Thyroid gland (tissue), 4 donors: Measurements from ENCODE around the gene RHBDF2. TPM values are rescaled to one million over a fixed set of nuclear protein-coding genes. Genes with fewer than 3 reads are reported as not detected.

Experiments used
- DNase-seq, 2 donors: peaks; one replicate each; pipeline ENCODE4 v3.0.0-alpha.2; 2019
- H3K27ac ChIP-seq, 3 donors: fragments of 200-600 bp; sonication (generic); 1 replicate in 2 of 3; 2 replicates in 1 of 3; pipeline ENCODE4 v1.5.1; 2016 to 2019; ENCODE audit warnings: mild to moderate bottlenecking in 1 of 3, moderate library complexity in 1 of 3
- H3K27me3 ChIP-seq: fragments of 200-600 bp; sonication (generic); one replicate; pipeline ENCODE4 v1.5.1; 2019
- H3K36me3 ChIP-seq, 2 donors: fragments of 200-600 bp; sonication (generic); one replicate each; pipeline ENCODE4 v1.5.1; 2016 to 2019
- H3K4me1 ChIP-seq, 2 donors: fragments of 200-600 bp; sonication (generic); one replicate each; pipeline ENCODE4 v1.5.1; 2017 to 2019
- H3K4me3 ChIP-seq, 3 donors: fragments of 200-600 bp; sonication (generic); replicated peaks in 1 of 3; 1 replicate in 2 of 3; 2 replicates in 1 of 3; pipeline ENCODE4 v1.5.1; 2016; ENCODE audit warnings: mild to moderate bottlenecking in 1 of 3
- H3K9me3 ChIP-seq: fragments of 200-600 bp; sonication (generic); one replicate; pipeline ENCODE4 v1.5.1; 2017
- CTCF ChIP-seq, 6 experiments: fragments of 200-600 bp in 3 of 6; fragments of 450-650 bp in 3 of 6; sonication (generic) in 3 of 6; IDR thresholded peaks; one replicate each; pipeline ENCODE4 v1.5.1; 2016 to 2019; ENCODE audit warnings: antibody characterized with exemption in 6 of 6, mild to moderate bottlenecking in 2 of 6, inconsistent platforms in 1 of 6, moderate library complexity in 1 of 6
- POLR2A ChIP-seq, 2 donors: fragments of 450-650 bp; IDR thresholded peaks; one replicate each; pipeline ENCODE4 v1.6.1; 2017; ENCODE audit warnings: antibody characterized with exemption in 2 of 2, mild to moderate bottlenecking in 2 of 2, moderate library complexity in 1 of 2
- WGBS, 2 donors: methylation state at CpG; one replicate each; pipeline ENCODE4 v1.1.5; 2017; 5-methylcytosine and 5-hydroxymethylcytosine counted together
- intact Hi-C: fragments of 100-400 bp; cut with DNase I; formaldehyde crosslinking; loops from one replicate; pipeline ENCODE4 v1.15.1; 2023
- total RNA-seq, 4 donors: library from RNA; depleted of rRNA; stranded (reverse); fragments of >200 nt; gene quantifications; one replicate each; pipeline ENCODE4 v1.2.3, GENCODE V29; 2016

The RHBDF2 gene
- total RNA-seq, 4 donors from 2014 or later, result 16.4 to 31.1 (median 22.1) TPM

- no peak for DNase-seq
- TF ChIP-seq CTCF (IDR thresholded peaks at IDR 0.05) (no peak), POLR2A (IDR thresholded peaks at IDR 0.05) (no peak)
- no peak overlapping the region for H3K4me3 ChIP-seq
- intact Hi-C loops, result no loop called here
- peaks cover 0 to 3% of the 10 kb centered on the region in 2 donors for H3K4me1 ChIP-seq
- 56 to 68% methylated on average over 3 to 7 of the region's 8 CpGs for WGBS, 2 donors
- H3K36me3 ChIP-seq, result peaks cover 0 to 8% of the 10 kb centered on the region in 2 donors
- H3K27ac ChIP-seq, result no peak overlapping the region
- no peaks in the 10 kb centered on the region for H3K27me3 ChIP-seq
- no peaks in the 10 kb centered on the region for H3K9me3 ChIP-seq
Measured at GRCh38 chr17:76467809-76468633, 33.2 kb downstream of the RHBDF2 start.

- Histone ChIP-seq H3K4me3 (no peak within 1 kb of the TSS), H3K36me3 (peaks cover 0 to 8% of the 10 kb centered on the region in 2 donors), H3K4me1 (peaks cover 0 to 3% of the 10 kb centered on the region in 2 donors), H3K9me3 (no peaks in the 10 kb centered on the region), H3K27me3 (no peaks in the 10 kb centered on the region), H3K27ac (no peak within 1 kb of the TSS)
- intact Hi-C loops, result no loop called here
- DNase-seq, result no peak
- WGBS, 2 donors, result 73 to 82% methylated on average over 3 to 11 of the region's 11 CpGs
- TF ChIP-seq CTCF (IDR thresholded peaks at IDR 0.05) (no peak), POLR2A (IDR thresholded peaks at IDR 0.05) (no peak)
Measured at GRCh38 chr17:76467366-76467765, 33.9 kb downstream of the RHBDF2 start, which contains the start of gene AANAT. TSS of gene AANAT (plus strand) at chr17:76467603. CDS start at chr17:76468747, 1,144 bp downstream.

GRCh38 chr17:76466775-76467130 lies 34.5 kb downstream of the RHBDF2 start:
- Histone ChIP-seq H3K4me1 (peaks cover 0 to 3% of the 10 kb centered on the region in 2 donors), H3K36me3 (peaks cover 0 to 4% of the 10 kb centered on the region in 2 donors), H3K4me3 (no peak overlapping the region), H3K27me3 (no peaks in the 10 kb centered on the region), H3K27ac (no peak overlapping the region), H3K9me3 (no peaks in the 10 kb centered on the region)
- WGBS, 2 donors, result 86 to 91% methylated on average over 6 of the region's 6 CpGs
- intact Hi-C loops, result loop anchor here (1.0 kb wide), 1 partner anchor 40 kb away; no protein-coding TSS in a partner anchor
- DNase-seq, result no peak
- TF ChIP-seq POLR2A (IDR thresholded peaks at IDR 0.05) (no peak), CTCF (IDR thresholded peaks at IDR 0.05) (no peak)

- Histone ChIP-seq H3K4me1 (peaks cover 0 to 3% of the 10 kb centered on the region in 2 donors), H3K27ac (no peak overlapping the region), H3K36me3 (no peaks in the 10 kb centered on the region), H3K27me3 (no peaks in the 10 kb centered on the region), H3K9me3 (no peaks in the 10 kb centered on the region), H3K4me3 (no peak overlapping the region)
- TF ChIP-seq CTCF (IDR thresholded peaks at IDR 0.05), result no peak
- TF ChIP-seq POLR2A (IDR thresholded peaks at IDR 0.05), result no peak
- intact Hi-C loops, result no loop called here
- whole genome bisulfite sequencing, 2 donors, result 75 to 79% methylated on average over 20 to 22 of the region's 24 CpGs
- DNase-seq, result no peak
Measured at GRCh38 chr17:76462556-76463290, 38.5 kb downstream of the RHBDF2 start.
